Measurements from ENCODE around the gene MAML3.

MAML3 gene

DNA sequence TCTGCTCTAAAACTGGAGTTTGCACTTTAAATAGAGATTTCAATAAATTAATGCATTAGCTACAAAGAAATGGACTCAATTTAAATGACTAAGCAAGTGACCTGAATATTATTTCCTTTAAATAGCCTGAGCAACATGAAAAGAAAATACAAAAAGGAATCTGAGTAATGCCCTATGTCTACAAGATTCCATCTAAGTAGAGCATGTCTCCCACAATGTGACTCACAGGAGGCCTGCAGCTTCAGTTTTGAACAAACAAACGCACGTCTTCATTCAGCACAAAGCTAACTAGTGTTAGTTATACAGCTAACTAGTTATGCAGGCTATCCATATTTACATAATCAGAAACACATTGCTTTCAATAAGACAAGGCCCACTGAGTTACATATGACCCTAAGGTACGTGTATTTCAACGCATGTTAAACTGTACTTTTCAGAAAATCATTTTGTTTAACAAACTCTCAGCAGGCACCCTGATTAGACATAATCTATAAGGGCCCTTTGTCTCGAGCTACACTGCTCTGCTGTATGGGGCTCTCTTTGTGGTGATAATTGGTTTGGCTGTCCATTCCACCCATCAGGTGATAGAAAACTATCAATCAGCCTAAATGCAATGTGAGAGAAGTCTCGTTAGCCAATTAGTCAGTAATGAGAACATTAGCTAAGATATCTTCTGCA, 116.5 kb downstream of the MAML3 start:
- DNase-seq, result no peak

- no peak for DNase-seq
These were observed 122.3 kb downstream of the MAML3 start for GRCh38 chr4:140031706-140032105.

- no peak for DNase-seq
These were observed 122.9 kb downstream of the MAML3 start for GRCh38 chr4:140031061-140031460.

DNA sequence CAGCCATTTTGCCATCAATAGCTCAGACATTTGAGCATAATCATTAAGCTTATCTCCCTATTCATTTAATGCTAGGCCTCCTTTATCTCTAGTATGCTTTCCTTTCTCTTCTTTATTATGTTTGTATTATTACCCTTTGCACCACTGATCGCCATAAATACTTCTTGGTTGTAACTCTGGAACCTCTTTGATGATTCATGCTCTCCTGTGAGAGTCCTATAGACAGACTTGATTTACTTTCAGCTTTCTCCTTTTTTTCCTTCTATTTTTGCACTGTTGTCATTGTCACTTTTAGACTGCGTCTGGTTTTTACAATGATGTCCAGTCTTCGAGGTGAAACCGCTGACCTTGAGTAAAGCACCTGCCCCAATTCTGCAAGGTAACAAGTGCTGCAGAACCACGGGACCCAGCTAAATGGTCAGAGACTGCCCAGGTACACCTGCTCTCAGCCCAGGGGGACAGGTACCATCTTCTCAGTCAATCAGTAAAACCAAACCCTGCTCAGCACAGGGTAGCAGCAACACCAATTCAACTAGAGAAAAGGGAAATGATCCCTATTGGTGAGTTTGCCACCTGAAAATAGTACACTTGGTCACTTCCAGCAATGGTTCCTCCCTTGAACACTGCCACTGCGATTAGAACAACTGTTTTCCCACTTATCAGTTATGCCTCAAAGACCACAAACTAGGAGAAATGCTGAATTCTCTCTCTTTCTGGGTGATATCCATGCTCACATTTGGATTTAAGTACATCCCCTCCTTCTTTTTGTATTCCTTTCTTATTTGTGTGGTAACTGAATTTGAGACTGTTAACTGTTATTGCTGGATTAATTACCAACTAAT, 125.1 kb downstream of the MAML3 start:
- no peak for DNase-seq

GRCh38 chr4:140028101-140028500, 125.9 kb downstream of the MAML3 start:
- DNase-seq, result no peak

GRCh38 chr4:140027101-140027500, 126.9 kb downstream of the MAML3 start:
- DNase-seq, result no peak

DNA sequence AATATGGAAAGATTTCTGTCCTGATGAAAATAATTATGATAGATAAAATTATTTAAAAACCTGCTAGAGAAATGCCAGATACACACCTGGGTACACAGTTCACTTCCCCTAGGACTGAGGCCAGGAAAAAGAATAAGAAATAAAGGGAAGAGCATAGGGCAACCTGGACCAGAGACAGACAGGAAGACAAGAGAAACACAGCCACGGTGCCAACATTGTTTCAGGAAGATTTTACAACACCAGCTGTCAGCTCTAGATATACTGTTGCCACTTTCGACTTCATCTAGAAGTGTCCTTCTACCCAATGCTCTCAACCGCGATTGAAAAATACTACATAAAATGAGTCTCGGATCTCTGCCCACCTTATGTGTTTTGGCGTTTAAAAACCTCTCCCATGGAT, 128.5 kb downstream of the MAML3 start:
- no peak for DNase-seq

DNA sequence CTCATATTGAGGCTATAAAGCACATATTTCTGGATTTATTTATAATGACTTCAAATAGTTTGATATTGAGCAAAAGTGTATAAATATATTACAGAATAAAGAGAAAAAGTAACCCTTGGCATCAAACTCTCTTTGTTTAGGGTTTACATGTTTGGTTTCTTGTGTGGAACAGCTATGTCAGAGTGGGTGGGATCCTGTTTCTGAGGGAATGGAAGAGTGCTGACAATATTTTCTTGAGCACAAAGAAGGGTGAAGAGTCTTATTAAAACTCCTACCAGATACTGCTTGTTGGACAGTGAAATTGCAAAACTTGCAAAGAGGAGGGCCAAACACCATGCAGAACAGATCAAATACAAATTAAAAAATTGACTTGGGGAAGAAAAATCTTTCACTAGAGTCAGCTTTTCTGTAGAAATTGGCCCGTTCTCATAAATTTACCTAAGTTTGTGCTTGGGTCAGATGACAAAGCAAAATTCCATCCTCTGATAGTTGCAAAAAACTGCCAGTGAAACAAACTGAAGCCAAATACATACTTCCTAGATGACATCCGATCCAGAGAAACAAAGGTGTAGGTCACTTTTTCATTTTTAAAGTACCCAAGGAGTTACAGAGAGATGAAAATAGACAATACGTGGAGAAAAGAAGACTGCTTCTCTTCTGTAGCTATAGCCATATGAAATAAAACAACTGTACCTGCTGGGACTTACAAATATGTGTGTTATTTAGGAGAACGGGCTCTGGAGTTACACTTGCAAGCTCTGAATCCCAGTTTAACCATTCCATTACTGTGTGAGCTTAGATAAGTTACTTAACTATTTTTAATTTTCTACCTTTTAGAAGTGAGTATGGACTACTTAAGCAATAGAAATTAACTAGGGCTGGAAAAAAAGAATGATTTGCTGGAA, 133.3 kb downstream of the MAML3 start:
- DNase-seq, result no peak

DNA sequence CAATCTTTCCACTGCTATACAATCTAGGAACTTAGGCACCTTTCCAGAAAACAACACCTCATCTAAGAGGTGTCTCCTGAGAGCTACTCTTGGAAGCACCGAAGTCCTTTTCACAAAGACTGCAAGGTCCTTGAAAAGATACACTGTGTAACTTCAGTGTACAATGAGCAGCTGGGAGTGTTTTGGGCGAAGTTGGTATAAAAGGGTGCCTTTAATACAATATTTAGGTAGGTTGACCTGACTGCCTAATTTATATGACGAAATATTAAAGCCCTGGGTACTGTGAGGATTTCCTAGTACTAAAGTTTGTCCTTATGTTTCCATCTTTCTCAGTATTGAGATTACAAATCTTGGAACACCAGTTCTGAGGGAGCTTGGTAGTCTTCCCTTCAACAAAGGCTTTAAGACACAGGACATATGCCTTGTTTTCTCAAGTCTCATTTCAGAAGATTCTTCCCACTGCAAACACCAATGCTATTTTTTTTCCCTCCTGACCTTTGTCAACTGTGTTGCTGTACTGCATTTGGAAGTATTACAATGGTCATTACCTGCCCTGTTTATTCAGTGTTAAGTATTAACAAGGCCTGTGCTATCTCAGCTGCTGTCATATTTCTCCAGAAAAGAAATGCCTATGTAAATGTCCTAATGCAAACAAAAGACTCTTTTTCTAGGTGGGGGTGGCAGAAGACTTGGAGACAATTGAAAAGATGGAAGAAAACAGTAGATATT, 134.2 kb downstream of the MAML3 start:
- DNase-seq, result no peak

DNA sequence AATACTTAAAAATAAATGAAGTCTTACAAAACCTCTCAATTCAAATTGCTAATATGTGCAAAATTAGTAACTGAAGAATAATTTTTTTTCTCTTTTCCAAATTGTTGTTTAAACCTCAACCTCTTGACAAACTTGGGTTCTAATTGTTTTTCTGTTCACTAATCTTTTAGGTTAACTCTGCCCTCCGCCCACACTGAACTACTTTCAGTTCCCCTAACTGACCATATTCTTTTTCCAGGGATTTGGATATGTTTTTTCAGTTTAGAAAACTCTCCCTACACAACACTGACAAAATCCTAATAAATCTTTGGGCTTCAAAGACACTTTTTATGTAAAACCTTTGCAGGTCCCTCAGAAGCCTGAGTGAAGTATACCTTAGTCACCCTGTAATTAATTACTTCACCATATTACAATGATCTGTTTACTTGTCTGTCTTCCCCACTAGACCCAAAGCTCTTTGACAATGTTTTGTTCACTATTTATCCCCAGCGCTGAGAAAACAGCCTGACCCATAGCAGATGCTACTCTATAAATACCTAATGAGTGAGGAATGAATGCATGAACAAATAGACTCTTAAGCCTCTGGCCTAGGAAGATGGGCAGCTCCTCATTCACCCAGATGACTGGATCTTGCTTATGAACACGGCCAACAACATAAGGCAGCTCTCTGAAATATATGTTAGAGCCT, 134.9 kb downstream of the MAML3 start:
- DNase-seq, result no peak

GRCh38 chr4:140014284-140014683, 139.7 kb downstream of the MAML3 start:
- no peak for DNase-seq

DNA sequence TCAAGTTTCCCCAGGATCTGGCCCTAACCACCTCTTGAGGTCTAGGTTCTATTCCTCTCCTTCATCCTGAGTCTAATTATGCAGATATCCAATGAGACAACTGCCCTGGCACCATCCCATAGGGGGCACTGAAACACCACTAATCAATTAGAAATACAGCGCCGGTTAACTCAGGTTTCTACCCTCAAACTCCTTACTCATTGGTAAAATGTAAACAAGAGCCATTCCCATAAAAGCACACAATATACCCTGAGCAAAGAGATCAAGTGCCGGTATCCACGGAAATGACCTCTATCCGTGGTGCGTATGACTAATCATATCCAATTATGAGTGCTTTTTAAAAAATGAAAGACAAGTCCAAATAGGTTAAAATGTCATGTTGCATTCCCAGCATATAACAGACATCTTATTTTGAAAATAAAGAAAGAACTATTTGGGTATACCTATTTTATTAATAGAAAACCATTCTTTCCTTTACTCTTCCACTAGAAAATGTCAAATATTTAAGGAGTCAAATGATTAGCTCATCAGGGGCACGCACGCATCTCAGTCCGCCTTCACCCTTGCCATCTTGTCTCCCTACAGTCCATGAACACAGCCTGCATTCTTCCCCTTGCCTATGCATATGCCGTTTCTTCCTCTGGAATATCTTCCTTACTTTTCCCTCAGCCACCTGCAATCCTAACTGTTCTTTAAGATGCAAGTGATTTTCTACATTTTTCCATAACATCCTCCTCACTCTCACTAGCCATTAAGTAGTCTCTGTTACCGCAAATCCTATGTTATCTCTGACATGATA, 141.1 kb downstream of the MAML3 start:
- peak; percentile 72 for DNase-seq

DNA sequence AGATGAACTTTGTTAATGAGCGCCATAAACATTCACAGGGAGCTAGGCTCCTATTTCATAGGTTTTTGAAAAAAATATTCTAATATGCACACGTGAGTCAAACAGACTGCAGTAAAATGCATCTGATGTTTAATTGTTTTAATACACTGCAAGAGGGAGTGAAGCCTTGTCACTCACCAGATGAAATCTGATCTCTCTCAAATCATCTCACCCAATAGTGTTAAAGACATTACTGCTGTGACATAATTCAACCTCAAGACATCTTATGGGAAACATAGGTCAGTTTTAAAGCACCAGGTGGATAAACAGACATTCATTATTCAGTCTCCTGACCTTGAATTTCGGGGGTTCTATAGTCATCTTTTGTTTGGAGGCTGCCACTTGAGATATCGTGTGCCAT, 148.3 kb downstream of the MAML3 start:
- DNase-seq, result no peak

- DNase-seq, result no peak
These were observed 148.9 kb downstream of the MAML3 start for GRCh38 chr4:140004922-140005627.

- DNase-seq, result no peak
These were observed 149.5 kb downstream of the MAML3 start for GRCh38 chr4:140004549-140004895.

GRCh38 chr4:140003876-140004548, 150.0 kb downstream of the MAML3 start:
- no peak for DNase-seq

DNA sequence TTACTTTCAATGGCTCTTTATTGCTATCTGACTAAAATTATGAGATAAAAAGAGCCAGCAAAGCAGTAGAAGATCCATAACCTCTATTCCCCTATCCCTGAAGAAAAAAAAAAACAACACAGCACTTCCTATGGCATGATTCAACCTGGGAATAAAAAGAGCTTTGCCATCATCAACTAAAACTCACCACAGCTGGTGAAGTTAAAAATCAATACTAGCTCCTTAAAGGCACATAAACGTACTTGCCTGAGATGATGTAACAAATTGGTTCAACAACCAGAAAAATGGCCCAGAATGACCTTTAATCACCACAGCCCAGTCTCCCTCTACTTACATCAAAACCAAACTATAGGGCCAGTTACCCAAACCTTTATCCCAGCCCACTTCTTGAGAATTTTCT, 153.8 kb downstream of the MAML3 start:
- DNase-seq, result no peak

DNA sequence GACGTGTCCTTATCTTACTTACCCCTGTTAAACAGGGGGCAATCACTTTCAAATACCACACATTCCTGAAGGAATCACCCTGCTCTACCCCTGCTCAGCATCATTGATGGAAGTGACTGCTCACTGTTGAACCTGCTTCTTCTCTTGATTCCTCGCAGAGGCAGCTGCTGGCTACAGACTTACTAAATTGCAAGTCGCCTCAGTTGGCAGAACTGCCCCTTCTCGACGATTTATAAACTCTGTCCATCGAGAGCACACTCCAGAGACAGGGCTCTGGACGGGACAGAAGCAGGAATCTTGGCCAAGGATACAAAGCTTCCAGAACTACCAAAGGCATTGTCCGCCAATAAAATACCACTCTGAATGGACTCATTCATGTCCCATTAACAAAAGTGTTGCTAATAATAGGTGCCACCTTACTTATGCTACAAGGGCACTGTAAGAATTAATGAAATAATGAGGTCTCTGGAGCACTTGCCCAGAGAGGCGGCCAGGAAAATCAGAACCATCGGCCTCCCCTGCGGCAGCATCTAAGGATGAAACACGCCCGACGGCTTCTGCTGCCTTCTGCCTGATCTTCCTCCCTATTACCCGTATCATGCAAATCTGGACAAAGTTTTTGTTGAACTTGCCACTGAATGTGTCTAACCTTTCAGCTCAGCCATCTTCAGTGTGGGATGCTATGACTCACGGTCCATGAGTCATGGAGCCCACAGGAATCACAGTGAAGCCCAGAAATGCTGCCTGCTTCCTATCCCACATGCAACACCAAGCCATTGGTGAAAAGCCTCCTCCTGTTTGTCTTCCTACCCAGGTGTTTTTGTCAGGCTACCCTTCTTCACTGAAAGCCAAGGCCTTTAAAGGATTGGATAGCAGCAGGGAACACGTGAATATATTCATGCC, 164.9 kb downstream of the MAML3 start:
- DNase-seq, result peak; percentile 65

DNA sequence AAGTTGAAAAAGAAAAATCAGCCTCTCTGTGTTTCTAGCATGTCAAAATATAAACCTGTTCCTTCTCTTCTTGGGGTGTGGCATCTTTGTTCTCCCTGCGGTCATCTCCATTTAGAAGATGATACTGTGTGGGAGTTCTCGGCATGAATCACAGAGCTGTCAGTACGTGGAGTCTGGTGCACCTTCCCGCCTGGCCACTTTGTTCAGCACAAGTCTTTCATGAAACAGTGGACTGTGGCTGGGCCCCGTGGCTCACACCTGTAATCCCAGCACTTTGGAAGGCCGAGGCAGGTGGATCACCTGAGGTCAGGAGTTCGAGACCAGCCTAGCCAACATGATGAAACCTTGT, 166.5 kb downstream of the MAML3 start:
- no peak for DNase-seq

Data from activated CD8-positive, alpha-beta memory T cell treated with anti-CD3 and anti-CD28 coated beads for 24 hours (primary cell).